K562 (cell line): ENCODE measurements around the gene ZNF648. TPM values are rescaled to one million over a fixed set of nuclear protein-coding genes. Genes with fewer than 3 reads are reported as not detected.

Experiments
- E2F1 ChIP-seq: sonication (generic); formaldehyde crosslinking; IDR thresholded peaks from 2 replicates; pipeline ENCODE4 v1.8.1; 2023; ENCODE audit warnings: mild to moderate bottlenecking, missing genetic modification reagents, moderate library complexity
- TCF7 ChIP-seq: sonication (generic); IDR thresholded peaks from 2 replicates; pipeline ENCODE4 v1.6.1; 2016; ENCODE audit warnings: antibody characterized with exemption, borderline replicate concordance
- ZBTB40 ChIP-seq, 2 experiments: fragments of 450-650 bp in 1 of 2; sonication (generic) in 1 of 2; formaldehyde crosslinking in 1 of 2; IDR thresholded peaks; 2 replicates each; pipeline versions ENCODE4 v1.7.1 to v1.9.0; 2016 to 2022; ENCODE audit warnings: inconsistent platforms in 1 of 2, mild to moderate bottlenecking in 1 of 2, missing genetic modification reagents in 1 of 2
- polyA plus RNA-seq, 8 experiments: library from polyadenylated mRNA; depleted of rRNA in 4 of 8; stranded (reverse) in 5 of 8; unstranded in 3 of 8; fragments of >200 nt; fragmentation: Nextera tagmentation in 2 of 8; fragmentation: Illumina TruSeq in 1 of 8; extraction: Ambion mirVana in 2 of 8; extraction: Trizol in 1 of 8; gene quantifications; 2 replicates each; pipeline versions ENCODE4 v1.2.1 to v1.2.3, GENCODE V29; 2011 to 2014; ENCODE audit warnings: inconsistent platforms in 1 of 8, missing spikeins in 1 of 8
- total RNA-seq, 7 experiments: library from RNA; depleted of rRNA in 6 of 7; stranded (reverse); fragments of >200 nt in 6 of 7; fragmentation: Illumina TruSeq in 2 of 7; extraction: Trizol in 2 of 7; gene quantifications; 2 replicates each; pipeline versions ENCODE4 v1.2.1 to v1.2.3, GENCODE V29; 2011 to 2021; ENCODE audit warnings: low replicate concordance in 1 of 7
- TF ChIP-seq, protein P1 (sequence below), 2 experiments: fragments of 450-650 bp; formaldehyde crosslinking in 1 of 2; IDR thresholded peaks; 2 replicates each; pipeline versions ENCODE4 v1.4.0 to v1.6.1; 2014 to 2020; ENCODE audit warnings: mild to moderate bottlenecking in 2 of 2, borderline replicate concordance in 1 of 2, low read depth in 1 of 2

ZNF648 gene
- total and polyA plus RNA-seq, 9 of the 15 experiments (the other 6 are each of a cell fraction or from before 2014, with no cell fraction given): 0.06 to 0.27 (median 0.18) TPM; not detected in 2

DNA sequence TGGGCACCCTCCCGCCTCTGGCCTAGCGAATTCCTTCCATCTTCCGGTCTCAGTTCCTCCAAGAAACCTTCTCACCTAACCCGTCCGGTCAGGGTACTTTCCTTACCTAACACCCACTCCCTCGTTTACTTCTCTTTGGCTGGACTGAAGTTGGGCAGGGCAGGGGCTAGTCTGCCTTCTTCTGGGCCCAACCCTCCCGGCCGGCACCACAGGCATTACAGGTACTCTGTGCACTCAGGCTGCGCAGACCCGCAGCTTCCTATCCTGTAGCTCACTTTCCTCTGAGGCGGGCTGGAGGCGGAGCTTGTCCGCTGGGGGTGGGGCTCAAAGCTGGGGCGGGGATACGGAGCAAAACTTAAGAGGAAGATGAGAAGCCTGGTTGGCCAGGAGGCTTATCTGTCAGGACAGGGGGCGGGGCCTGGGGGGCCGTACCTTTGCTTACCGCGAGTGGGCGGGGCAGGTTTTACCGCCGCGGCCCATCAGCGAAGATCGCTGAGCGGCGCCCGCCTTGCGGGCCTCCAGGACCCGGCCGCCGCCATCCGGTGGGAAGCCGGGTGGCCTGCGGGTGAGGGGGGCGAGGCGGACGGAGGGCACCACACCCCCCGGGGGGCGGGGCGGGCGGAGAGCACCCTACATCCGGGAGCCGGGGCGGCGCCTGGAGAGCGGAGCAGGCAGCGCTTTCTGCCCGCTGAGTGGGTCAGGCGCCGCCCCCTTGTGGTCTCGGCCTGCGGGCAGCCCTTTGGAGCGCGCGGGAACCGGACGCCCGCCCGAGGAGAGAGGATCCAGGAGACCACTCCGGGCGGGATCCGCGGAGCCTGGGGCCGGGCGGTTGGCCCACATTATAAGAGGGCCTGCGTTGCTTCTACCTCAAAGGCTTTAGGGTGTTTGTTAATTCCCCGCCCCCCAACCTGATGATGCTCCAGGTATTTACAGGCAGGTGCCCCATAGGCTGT lies 31.9 kb downstream of the ZNF648 start (continued):
- TF ChIP-seq ZBTB40 (IDR thresholded peaks at IDR 0.05): peak; percentile 66; the same call in 1 of the 2 replicates
- no peak for TF ChIP-seq ZBTB40 (CRISPR knock-in tag; IDR thresholded peaks at IDR 0.05)
- TF ChIP-seq E2F1 (CRISPR knock-in tag): peak; percentile 36; the same call in 1 of the 2 replicates
- no peak for TF ChIP-seq TCF7
- TF ChIP-seq, protein P1, sequence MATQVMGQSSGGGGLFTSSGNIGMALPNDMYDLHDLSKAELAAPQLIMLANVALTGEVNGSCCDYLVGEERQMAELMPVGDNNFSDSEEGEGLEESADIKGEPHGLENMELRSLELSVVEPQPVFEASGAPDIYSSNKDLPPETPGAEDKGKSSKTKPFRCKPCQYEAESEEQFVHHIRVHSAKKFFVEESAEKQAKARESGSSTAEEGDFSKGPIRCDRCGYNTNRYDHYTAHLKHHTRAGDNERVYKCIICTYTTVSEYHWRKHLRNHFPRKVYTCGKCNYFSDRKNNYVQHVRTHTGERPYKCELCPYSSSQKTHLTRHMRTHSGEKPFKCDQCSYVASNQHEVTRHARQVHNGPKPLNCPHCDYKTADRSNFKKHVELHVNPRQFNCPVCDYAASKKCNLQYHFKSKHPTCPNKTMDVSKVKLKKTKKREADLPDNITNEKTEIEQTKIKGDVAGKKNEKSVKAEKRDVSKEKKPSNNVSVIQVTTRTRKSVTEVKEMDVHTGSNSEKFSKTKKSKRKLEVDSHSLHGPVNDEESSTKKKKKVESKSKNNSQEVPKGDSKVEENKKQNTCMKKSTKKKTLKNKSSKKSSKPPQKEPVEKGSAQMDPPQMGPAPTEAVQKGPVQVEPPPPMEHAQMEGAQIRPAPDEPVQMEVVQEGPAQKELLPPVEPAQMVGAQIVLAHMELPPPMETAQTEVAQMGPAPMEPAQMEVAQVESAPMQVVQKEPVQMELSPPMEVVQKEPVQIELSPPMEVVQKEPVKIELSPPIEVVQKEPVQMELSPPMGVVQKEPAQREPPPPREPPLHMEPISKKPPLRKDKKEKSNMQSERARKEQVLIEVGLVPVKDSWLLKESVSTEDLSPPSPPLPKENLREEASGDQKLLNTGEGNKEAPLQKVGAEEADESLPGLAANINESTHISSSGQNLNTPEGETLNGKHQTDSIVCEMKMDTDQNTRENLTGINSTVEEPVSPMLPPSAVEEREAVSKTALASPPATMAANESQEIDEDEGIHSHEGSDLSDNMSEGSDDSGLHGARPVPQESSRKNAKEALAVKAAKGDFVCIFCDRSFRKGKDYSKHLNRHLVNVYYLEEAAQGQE (IDR thresholded peaks at IDR 0.05; ENCODE audit: borderline replicate concordance): peak; percentile 63
- TF ChIP-seq, protein P1 (CRISPR knock-in tag; IDR thresholded peaks at IDR 0.05; ENCODE audit: low read depth): peak; percentile 20; the same call in 1 of the 2 replicates
